K562 (cell line): Measurements from ENCODE around the gene AFF3.

Source experiments
- CSDE1 ChIP-seq, 2 experiments: fragments of 450-650 bp; IDR thresholded peaks; 2 replicates each; pipeline ENCODE4 v1.6.1; 2016; ENCODE audit warnings: mild to moderate bottlenecking in 1 of 2
- HDGF ChIP-seq: fragments of 450-650 bp; IDR thresholded peaks from 2 replicates; pipeline ENCODE4 v1.6.1; 2016
- IRF1 ChIP-seq: sonication (generic); formaldehyde crosslinking; IDR thresholded peaks from 2 replicates; pipeline ENCODE4 v1.8.0; 2022; ENCODE audit warnings: missing genetic modification reagents, mild to moderate bottlenecking, borderline replicate concordance
- POLR2A ChIP-seq: fragments of 450-650 bp; conservative IDR thresholded peaks from 2 replicates; pipeline ENCODE4 v1.6.1; 2016
- RBBP5 ChIP-seq: fragments of 200-600 bp; sonication (generic); IDR thresholded peaks from 2 replicates; pipeline ENCODE4 v1.6.1; 2012; ENCODE audit warnings: borderline replicate concordance, mild to moderate bottlenecking, low read length, control low read depth, inconsistent platforms; ENCODE audit not compliant: insufficient read depth, poor library complexity, severe bottlenecking
- SMARCB1 ChIP-seq: IDR thresholded peaks from 2 replicates; pipeline ENCODE4 v1.6.1; 2011; ENCODE audit warnings: improper control_type of control experiment, low read depth; ENCODE audit not compliant: insufficient read length
- SMARCE1 ChIP-seq: fragments of 450-650 bp; IDR thresholded peaks from 2 replicates; pipeline ENCODE4 v1.7.1; 2016; ENCODE audit warnings: mild to moderate bottlenecking
- TAF9B ChIP-seq: fragments of 450-650 bp; IDR thresholded peaks from 2 replicates; pipeline ENCODE4 v1.6.1; 2018; ENCODE audit warnings: mild to moderate bottlenecking; ENCODE audit not compliant: partially characterized antibody
- ZNF263 ChIP-seq: sonication (generic); formaldehyde crosslinking; IDR thresholded peaks from 2 replicates; pipeline ENCODE4 v1.8.0; 2022; ENCODE audit warnings: mild to moderate bottlenecking, missing genetic modification reagents, borderline replicate concordance

- TF ChIP-seq SMARCE1 (no peak), ZNF263 (CRISPR knock-in tag) (no peak), CSDE1 (IDR thresholded peaks at IDR 0.05) (no peak), RBBP5 (no peak), SMARCB1 (no peak), TAF9B (no peak), HDGF (no peak), IRF1 (CRISPR knock-in tag) (no peak), POLR2A (no peak)
Observed at GRCh38 chr2:100012561-100012960, 129.8 kb downstream of the AFF3 start.
